IgD-negative memory B cell (primary cell): ENCODE results near the gene FGD6. TPM values are rescaled to one million over a fixed set of nuclear protein-coding genes. Genes with fewer than 3 reads are reported as not detected.
"Not testable (repeated sequence)": the region's sequence is repeated elsewhere in the genome, so short reads cannot be mapped to it uniquely, and the experiment has no call there.

Source experiments
- H3K27ac Mint-ChIP-seq, 3 donors: one replicate each; pipeline ENCODE4 v1.8.0; 2020 to 2022; ENCODE audit warnings: mild to moderate bottlenecking in 3 of 3, mixed read lengths in 3 of 3, moderate library complexity in 1 of 3
- H3K27me3 Mint-ChIP-seq: one replicate; pipeline ENCODE4 v1.8.0; 2021; ENCODE audit warnings: mixed read lengths
- H3K36me3 Mint-ChIP-seq: one replicate; pipeline ENCODE4 v1.8.0; 2020; ENCODE audit warnings: mild to moderate bottlenecking, mixed read lengths
- H3K4me1 Mint-ChIP-seq, 3 donors: one replicate each; pipeline ENCODE4 v1.8.0; 2020 to 2022; ENCODE audit warnings: mixed read lengths in 3 of 3, mild to moderate bottlenecking in 1 of 3
- H3K4me3 Mint-ChIP-seq, 4 donors: one replicate each; pipeline ENCODE4 v1.8.0; 2020 to 2022; ENCODE audit warnings: mild to moderate bottlenecking in 4 of 4, mixed read lengths in 4 of 4, moderate library complexity in 3 of 4
- H3K9me3 Mint-ChIP-seq, 3 donors: one replicate each; pipeline ENCODE4 v1.8.0; 2020 to 2021; ENCODE audit warnings: mixed read lengths in 3 of 3, mild to moderate bottlenecking in 1 of 3
- polyA plus RNA-seq: library from polyadenylated mRNA; unstranded; fragments of 300-500 nt; fragmentation: Illumina TruSeq; gene quantifications from one replicate; pipeline ENCODE4 v1.2.3, GENCODE V29; 2021

Gene FGD6
- polyA plus RNA-seq, 1 donor from 2014 or later, result 5.0 TPM

DNA sequence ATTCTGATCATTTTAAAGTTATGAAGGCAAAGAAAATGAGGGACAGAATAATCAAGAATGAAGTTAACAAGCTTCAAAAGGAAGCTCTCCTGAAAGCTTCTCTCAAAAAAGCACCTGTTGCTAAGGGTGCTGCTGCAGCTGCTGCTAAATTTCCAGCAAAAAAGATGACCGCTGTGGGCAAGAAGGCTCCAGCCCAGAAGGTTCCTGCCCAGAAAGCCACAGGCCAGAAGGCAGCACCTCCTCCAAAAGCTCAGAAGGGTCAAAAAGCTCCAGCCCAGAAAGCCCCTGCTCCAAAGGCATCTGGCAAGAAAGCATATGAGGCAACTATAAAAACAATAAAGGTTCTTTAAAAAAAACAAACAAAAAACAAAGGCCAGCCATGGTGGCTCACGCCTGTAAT is 91.2 kb downstream of the FGD6 start:
- Mint-ChIP-seq H3K9me3 (no peaks in the 10 kb centered on the region), H3K4me3 (no peak overlapping the region), H3K36me3 (no peaks in the 10 kb centered on the region), H3K27ac (no peak overlapping the region), H3K4me1 (peaks cover 0 to 3% (median 0%) of the 10 kb centered on the region in 3 donors), H3K27me3 (no peaks in the 10 kb centered on the region)

- H3K27me3 Mint-ChIP-seq, result no peaks in the 10 kb centered on the region
- H3K4me1 Mint-ChIP-seq, result peaks cover 0 to 3% (median 0%) of the 10 kb centered on the region in 3 donors
- peak overlapping the region in 1 of 3 donors; percentile 93 for H3K27ac Mint-ChIP-seq
- no peaks in the 10 kb centered on the region for H3K9me3 Mint-ChIP-seq
- H3K36me3 Mint-ChIP-seq, result no peaks in the 10 kb centered on the region
- H3K4me3 Mint-ChIP-seq, result no peak overlapping the region
These were observed 93.2 kb downstream of the FGD6 start for GRCh38 chr12:95124106-95124505.

- Mint-ChIP-seq H3K27ac (no peak overlapping the region), H3K36me3 (no peaks in the 10 kb centered on the region), H3K4me3 (no peak overlapping the region), H3K9me3 (no peaks in the 10 kb centered on the region), H3K27me3 (no peaks in the 10 kb centered on the region), H3K4me1 (peaks cover 0 to 4% (median 0%) of the 10 kb centered on the region in 3 donors)
These were observed 98.5 kb downstream of the FGD6 start for GRCh38 chr12:95118788-95119179.

DNA sequence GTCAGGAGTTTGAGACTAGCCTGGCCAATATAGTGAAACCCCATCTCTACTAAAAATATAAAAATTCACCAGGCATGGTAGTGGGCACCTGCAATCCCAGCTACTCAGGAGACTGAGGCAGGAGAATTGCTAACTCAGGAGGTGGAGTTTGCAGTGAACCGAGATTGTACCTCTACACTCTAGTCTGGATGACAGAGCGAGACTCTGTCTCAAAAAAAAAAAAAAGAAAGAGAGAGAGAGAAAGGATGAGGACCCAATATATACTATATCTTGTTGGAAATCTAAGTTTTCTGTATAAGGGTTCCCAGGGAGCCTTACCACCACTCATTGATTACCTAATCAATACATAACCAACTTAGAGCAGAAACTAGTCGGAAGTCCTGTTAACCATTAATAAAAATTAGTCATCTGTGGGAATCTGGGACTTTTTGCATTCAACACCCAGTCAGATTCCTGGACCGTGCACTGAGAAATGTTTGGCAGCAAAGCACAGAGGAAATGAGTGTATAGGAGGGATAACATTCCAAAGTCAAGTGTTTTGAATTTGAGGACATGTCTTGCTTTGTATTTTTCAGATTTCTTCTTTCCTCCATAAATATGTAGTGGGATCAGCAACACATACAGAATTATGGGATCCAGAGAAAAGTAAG is 99.0 kb downstream of the FGD6 start:
- H3K4me1 Mint-ChIP-seq, result peaks cover 0 to 4% (median 0%) of the 10 kb centered on the region in 3 donors
- H3K4me3 Mint-ChIP-seq, result no peak overlapping the region
- no peaks in the 10 kb centered on the region for H3K36me3 Mint-ChIP-seq
- no peaks in the 10 kb centered on the region for H3K27me3 Mint-ChIP-seq
- H3K27ac Mint-ChIP-seq, result no peak overlapping the region
- H3K9me3 Mint-ChIP-seq, result no peaks in the 10 kb centered on the region

DNA sequence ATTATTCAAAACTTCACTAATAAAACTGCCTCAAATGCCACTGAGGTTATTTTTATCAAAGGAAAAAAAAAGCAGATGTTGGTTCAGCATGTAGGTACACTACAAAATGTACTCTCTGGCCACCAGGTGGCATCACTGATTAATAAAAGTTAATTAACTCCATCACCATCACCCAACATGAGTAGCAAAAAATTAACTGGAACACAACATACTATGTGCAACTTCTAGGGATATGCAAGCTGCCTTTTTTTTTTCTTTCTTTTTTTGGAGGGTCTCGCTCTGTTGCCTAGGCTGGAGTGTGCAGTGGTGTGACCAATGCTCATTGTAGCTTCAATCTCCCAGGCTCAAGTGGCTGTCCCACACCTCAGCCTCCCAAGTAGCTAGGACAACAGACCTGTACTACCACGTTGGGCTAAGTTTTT is 100.1 kb downstream of the FGD6 start:
- H3K4me1 Mint-ChIP-seq, result peaks cover 0 to 4% (median 0%) of the 10 kb centered on the region in 3 donors
- H3K27me3 Mint-ChIP-seq, result no peaks in the 10 kb centered on the region
- no peak overlapping the region for H3K4me3 Mint-ChIP-seq
- peak overlapping the region in 1 of 3 donors; percentile 41 for H3K27ac Mint-ChIP-seq
- no peaks in the 10 kb centered on the region for H3K9me3 Mint-ChIP-seq
- peaks cover 1% of the 10 kb centered on the region for H3K36me3 Mint-ChIP-seq

GRCh38 chr12:95116773-95117172 is 100.5 kb downstream of the FGD6 start:
- no peaks in the 10 kb centered on the region for H3K9me3 Mint-ChIP-seq
- peak overlapping the region in 1 of 3 donors; percentile 41 for H3K27ac Mint-ChIP-seq
- no peak overlapping the region for H3K4me3 Mint-ChIP-seq
- H3K27me3 Mint-ChIP-seq, result no peaks in the 10 kb centered on the region
- peaks cover 1% of the 10 kb centered on the region for H3K36me3 Mint-ChIP-seq
- H3K4me1 Mint-ChIP-seq, result peaks cover 0 to 4% (median 0%) of the 10 kb centered on the region in 3 donors

- H3K9me3 Mint-ChIP-seq, result no peaks in the 10 kb centered on the region
- peaks cover 3% of the 10 kb centered on the region for H3K36me3 Mint-ChIP-seq
- H3K27ac Mint-ChIP-seq, result peak overlapping the region in 1 of 3 donors; percentile 41
- no peak overlapping the region for H3K4me3 Mint-ChIP-seq
- peaks cover 0 to 4% (median 0%) of the 10 kb centered on the region in 3 donors for H3K4me1 Mint-ChIP-seq
- no peaks in the 10 kb centered on the region for H3K27me3 Mint-ChIP-seq
These were observed 100.9 kb downstream of the FGD6 start for GRCh38 chr12:95116341-95116740.

GRCh38 chr12:95115641-95116040 is 101.6 kb downstream of the FGD6 start:
- no peak overlapping the region for H3K4me3 Mint-ChIP-seq
- H3K4me1 Mint-ChIP-seq, result peaks cover 0 to 4% (median 0%) of the 10 kb centered on the region in 3 donors
- peaks cover 3% of the 10 kb centered on the region for H3K36me3 Mint-ChIP-seq
- no peaks in the 10 kb centered on the region for H3K27me3 Mint-ChIP-seq
- H3K27ac Mint-ChIP-seq, result peak overlapping the region in 1 of 3 donors; percentile 27
- H3K9me3 Mint-ChIP-seq, result no peaks in the 10 kb centered on the region

DNA sequence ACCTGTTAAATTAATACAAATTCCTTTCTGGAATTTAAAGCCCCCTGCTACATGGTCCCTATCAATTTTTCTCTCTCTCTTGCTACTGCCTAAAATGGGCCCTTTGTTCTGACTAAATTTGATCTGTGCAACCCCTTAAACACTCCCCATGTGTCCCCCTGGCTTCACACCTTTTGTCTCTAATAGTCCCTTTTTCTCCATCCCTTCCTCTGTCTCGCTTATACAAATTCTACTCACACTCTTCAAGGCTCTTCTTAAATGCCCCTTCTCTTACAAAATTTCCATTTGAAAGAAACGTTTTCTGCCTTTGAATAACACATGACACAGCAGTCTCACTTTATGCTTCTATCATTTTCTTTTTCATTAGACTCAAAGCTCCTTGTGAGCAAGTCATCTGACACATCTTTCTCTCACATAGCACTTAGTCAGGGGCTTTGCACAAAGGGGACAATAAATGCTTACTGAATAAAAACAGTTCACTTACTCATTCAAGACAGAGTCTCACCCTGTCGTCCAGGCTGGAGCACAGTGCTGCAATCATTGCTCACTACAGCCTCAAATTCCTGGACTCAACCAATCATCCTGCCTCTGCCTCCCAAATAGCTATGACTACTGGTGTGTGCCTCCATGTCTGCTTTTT is 102.4 kb downstream of the FGD6 start:
- H3K36me3 Mint-ChIP-seq, result peaks cover 3% of the 10 kb centered on the region
- no peak overlapping the region for H3K4me3 Mint-ChIP-seq
- H3K27me3 Mint-ChIP-seq, result no peaks in the 10 kb centered on the region
- peaks cover 0 to 4% (median 0%) of the 10 kb centered on the region in 3 donors for H3K4me1 Mint-ChIP-seq
- no peaks in the 10 kb centered on the region for H3K9me3 Mint-ChIP-seq
- peak overlapping the region in 1 of 3 donors; percentile 16 for H3K27ac Mint-ChIP-seq

DNA sequence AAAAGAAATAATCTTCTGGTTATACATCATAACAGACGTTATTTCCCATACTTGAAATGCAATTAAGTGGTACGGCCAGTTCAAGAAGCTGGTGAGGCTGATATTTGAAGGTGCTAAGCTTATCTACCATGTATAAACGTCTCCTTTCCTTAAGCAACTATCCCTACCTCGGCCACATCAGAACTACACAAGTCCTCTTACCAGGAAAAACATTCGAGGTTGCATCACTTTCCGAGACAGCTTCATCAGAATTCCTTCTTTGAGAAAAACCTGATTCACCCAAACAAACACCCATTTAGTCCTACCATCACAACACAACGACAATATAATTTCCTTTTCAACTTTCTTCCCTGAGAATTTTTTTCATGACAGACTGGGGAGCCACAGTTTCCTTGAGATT is 109.9 kb downstream of the FGD6 start:
- peaks cover 1 to 9% (median 8%) of the 10 kb centered on the region in 3 donors for H3K4me1 Mint-ChIP-seq
- H3K27ac Mint-ChIP-seq, result no peak overlapping the region
- H3K36me3 Mint-ChIP-seq, result peaks cover 2% of the 10 kb centered on the region
- no peaks in the 10 kb centered on the region for H3K9me3 Mint-ChIP-seq
- no peaks in the 10 kb centered on the region for H3K27me3 Mint-ChIP-seq
- H3K4me3 Mint-ChIP-seq, result no peak overlapping the region

- H3K27me3 Mint-ChIP-seq, result no peaks in the 10 kb centered on the region
- no peaks in the 10 kb centered on the region for H3K9me3 Mint-ChIP-seq
- H3K27ac Mint-ChIP-seq, result no peak overlapping the region
- H3K4me1 Mint-ChIP-seq, result peaks cover 1 to 9% (median 8%) of the 10 kb centered on the region in 3 donors
- H3K4me3 Mint-ChIP-seq, result no peak overlapping the region
- no peaks in the 10 kb centered on the region for H3K36me3 Mint-ChIP-seq
These were observed 111.7 kb downstream of the FGD6 start for GRCh38 chr12:95105540-95105939.

DNA sequence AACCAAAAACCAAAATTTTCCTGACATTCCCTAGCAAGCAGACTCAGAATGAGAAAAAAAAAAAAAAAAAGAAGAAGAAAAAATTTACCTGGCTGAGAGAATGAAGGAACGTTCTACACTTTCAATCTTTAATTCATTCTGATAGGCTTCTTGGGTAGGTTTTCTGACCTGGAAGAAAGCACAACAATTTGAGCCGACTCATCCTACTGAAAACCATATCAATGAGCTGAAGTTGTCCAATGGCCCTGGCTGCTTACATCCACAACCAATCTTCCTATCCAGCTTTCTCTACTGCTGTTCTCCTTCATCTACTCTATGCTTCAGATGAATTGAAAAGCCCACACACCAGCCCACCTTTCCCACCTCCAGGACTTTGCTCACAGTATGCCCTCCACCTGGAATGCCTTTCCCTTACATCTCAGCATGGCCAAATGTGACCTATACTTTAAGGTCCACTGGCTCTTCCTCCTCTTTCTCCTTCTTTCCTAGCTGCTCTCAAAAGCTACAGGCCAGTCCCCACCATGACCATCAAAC is 112.3 kb downstream of the FGD6 start:
- Mint-ChIP-seq H3K4me3 (no peak overlapping the region), H3K4me1 (peaks cover 1 to 9% (median 8%) of the 10 kb centered on the region in 3 donors), H3K27me3 (no peaks in the 10 kb centered on the region), H3K9me3 (no peaks in the 10 kb centered on the region), H3K27ac (no peak overlapping the region), H3K36me3 (no peaks in the 10 kb centered on the region)

GRCh38 chr12:95102916-95103671 is 114.2 kb downstream of the FGD6 start:
- peak overlapping the region in 1 of 4 donors; percentile 14 for H3K4me3 Mint-ChIP-seq
- no peaks in the 10 kb centered on the region for H3K9me3 Mint-ChIP-seq
- H3K27ac Mint-ChIP-seq, result no peak overlapping the region
- H3K36me3 Mint-ChIP-seq, result no peaks in the 10 kb centered on the region
- peaks cover 1 to 9% (median 8%) of the 10 kb centered on the region in 3 donors for H3K4me1 Mint-ChIP-seq
- H3K27me3 Mint-ChIP-seq, result no peaks in the 10 kb centered on the region

DNA sequence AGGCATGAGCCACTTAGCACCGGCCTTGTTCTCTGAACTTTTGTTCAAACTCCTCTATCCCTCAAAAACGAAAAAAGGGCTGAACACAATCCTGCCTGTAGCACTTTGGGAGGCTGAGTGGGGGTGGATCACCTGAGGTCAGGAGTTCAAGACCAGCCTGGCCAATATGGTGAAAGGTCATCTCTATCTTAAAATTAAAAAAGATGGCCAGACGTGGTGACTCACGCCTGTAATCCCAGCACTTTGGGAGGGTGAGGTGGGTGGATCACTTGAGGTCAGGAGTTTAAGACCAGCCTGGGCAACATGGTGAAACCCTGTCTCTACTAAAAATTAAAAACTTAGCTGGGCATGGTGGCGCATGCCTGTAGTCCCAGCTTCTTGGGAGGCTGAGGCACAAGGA is 115.3 kb downstream of the FGD6 start:
- H3K27me3 Mint-ChIP-seq, H3K4me3 Mint-ChIP-seq, H3K27ac Mint-ChIP-seq, H3K4me1 Mint-ChIP-seq, H3K9me3 Mint-ChIP-seq, H3K36me3 Mint-ChIP-seq: not testable (repeated sequence)
